ENCODE data around the gene GRP. TPM values are rescaled to one million over a fixed set of nuclear protein-coding genes. Genes with fewer than 3 reads are reported as not detected.
A peak's percentile ranks its signal among the peaks of the same experiment; 100 is the strongest.
"Not testable (repeated sequence)": the region's sequence is repeated elsewhere in the genome, so short reads cannot be mapped to it uniquely, and the experiment has no call there.

GRP gene
- total RNA-seq, 2 experiments from 2014 or later: not detected

DNA sequence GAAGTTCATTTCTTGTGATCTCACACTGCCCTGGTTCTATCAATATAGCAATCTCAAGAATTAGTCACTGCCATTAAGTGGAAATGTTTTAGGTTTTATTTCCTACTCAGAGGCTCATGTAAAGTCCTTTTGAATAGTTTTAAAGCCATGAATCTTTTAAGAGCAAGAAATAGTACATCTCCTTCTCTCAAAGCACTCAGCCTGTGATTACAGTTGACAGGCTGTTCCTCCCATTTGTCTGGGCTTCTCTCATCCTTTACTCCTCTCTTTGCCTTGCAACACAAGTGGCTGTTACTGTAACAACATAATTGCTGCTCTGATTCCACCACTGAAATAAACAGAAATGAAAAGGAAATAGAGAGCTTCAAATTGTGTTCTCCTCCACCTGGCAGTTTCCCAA, 18.4 kb downstream of the GRP start:
- Mint-ChIP-seq H3K9me3 (no peaks in the 10 kb centered on the region), H3K4me1 (no peaks in the 10 kb centered on the region)

DNA sequence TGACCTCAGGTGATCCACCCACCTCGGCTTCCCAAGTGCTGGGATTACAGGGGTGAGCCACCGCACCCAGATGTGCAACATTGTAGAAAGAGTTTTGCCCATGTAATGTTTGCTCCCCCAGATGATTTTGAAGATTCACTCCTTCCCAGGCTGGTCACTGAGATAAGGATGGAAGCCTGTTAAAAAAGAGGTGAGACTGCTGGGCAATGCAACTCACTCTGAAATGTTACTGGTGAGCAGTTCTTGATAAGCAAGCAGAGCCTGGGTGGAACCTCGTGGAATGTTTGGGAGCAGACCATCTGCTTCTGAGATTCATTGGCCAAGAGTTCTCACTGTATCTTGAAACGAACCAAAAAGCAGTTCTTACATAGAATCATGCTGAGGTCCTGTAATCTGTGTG, 19.7 kb downstream of the GRP start:
- Mint-ChIP-seq H3K4me3 (no peak overlapping the region), H3K36me3 (no peaks in the 10 kb centered on the region), H3K27ac (no peak overlapping the region), H3K9me3 (no peaks in the 10 kb centered on the region), H3K27me3 (peaks cover 15% of the 10 kb centered on the region), H3K4me1 (no peaks in the 10 kb centered on the region)
- DNase-seq: no peak
- ATAC-seq (ENCODE audit: low read depth): no peak
- POLR2A ChIA-PET: no interaction called here

More for the DNA sequence above, 18.4 kb downstream of the GRP start:
- DNase-seq (no peak), ATAC-seq (ENCODE audit: low read depth) (no peak)
- Mint-ChIP-seq H3K27ac (no peak overlapping the region), H3K27me3 (peaks cover 5% of the 10 kb centered on the region), H3K36me3 (no peaks in the 10 kb centered on the region), H3K4me3 (no peak overlapping the region)
- POLR2A ChIA-PET: no interaction called here

- peaks cover 30% of the 10 kb centered on the region for H3K27me3 Mint-ChIP-seq
- DNase-seq (no peak), ATAC-seq (ENCODE audit: low read depth) (no peak)
- POLR2A ChIA-PET: no interaction called here
- H3K4me1 Mint-ChIP-seq: no peaks in the 10 kb centered on the region
- H3K9me3 Mint-ChIP-seq: no peaks in the 10 kb centered on the region
- H3K36me3 Mint-ChIP-seq: no peaks in the 10 kb centered on the region
- no peak overlapping the region for H3K27ac Mint-ChIP-seq
- H3K4me3 Mint-ChIP-seq: no peak overlapping the region
Measured at GRCh38 chr18:59242906-59243305, 22.9 kb downstream of the GRP start.

- H3K4me3 Mint-ChIP-seq: no peak overlapping the region
- DNase-seq (no peak), ATAC-seq (ENCODE audit: low read depth) (no peak)
- H3K4me1 Mint-ChIP-seq: peaks cover 1% of the 10 kb centered on the region
- H3K27ac Mint-ChIP-seq: no peak overlapping the region
- H3K36me3 Mint-ChIP-seq: no peaks in the 10 kb centered on the region
- POLR2A ChIA-PET: no interaction called here
- H3K9me3 Mint-ChIP-seq: no peaks in the 10 kb centered on the region
- peaks cover 53% of the 10 kb centered on the region for H3K27me3 Mint-ChIP-seq
Measured at GRCh38 chr18:59246796-59247195, 26.8 kb downstream of the GRP start.

DNA sequence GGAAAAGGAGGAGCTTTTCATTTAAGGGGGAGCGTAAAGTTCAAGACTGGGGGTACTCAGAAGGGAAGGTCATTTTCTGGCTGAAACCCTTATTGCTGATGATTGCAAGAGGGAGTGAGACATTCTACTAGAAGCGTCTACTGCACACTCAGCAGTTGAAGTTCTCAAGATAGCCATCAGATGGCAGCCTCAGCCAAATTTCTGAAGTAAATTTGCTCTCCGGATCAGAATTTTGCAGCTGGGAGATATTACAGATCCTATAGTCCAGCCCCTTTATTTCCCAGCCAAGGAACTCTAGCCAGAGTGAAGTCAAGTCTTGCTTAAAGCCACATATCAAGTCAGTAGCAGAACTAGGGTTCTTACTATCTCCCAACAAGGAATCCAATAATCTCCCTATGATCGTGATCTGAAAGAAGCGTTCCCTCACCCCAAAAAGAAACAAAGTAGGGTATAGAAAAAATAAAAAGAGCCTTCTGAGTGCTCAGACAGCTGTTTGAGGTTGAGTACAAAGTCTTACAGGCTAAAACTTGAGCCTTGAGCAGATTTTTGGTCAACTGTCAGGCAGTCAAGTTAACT, 29.3 kb downstream of the GRP start:
- Mint-ChIP-seq H3K36me3 (no peaks in the 10 kb centered on the region), H3K27me3 (peaks cover 50% of the 10 kb centered on the region), H3K27ac (no peak overlapping the region), H3K9me3 (no peaks in the 10 kb centered on the region), H3K4me3 (no peak overlapping the region), H3K4me1 (peaks cover 1% of the 10 kb centered on the region)
- DNase-seq: no peak
- ATAC-seq (ENCODE audit: low read depth): no peak
- POLR2A ChIA-PET: no interaction called here

- H3K9me3 Mint-ChIP-seq; H3K27ac Mint-ChIP-seq; DNase-seq; ATAC-seq (ENCODE audit: low read depth); POLR2A ChIA-PET; H3K4me3 Mint-ChIP-seq; H3K36me3 Mint-ChIP-seq; H3K4me1 Mint-ChIP-seq: not testable (repeated sequence)
- H3K27me3 Mint-ChIP-seq: peaks cover 16% of the 10 kb centered on the region
Measured at GRCh38 chr18:59255491-59255890, 35.5 kb downstream of the GRP start.

DNA sequence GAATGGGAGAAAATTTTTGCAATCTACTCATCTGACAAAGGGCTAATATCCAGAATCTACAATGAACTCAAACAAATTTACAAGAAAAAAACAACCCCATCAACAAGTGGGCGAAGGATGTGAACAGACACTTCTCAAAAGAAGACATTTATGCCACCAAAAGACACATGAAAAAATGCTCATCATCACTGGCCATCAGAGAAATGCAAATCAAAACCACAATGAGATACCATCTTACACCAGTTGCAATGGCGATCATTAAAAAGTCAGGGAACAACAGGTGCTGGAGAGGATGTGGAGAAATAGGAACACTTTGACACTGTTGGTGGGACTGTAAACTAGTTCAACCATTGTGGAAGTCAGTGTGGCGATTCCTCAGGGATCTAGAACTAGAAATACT, 41.9 kb downstream of the GRP start:
- ATAC-seq (ENCODE audit: low read depth); H3K4me1 Mint-ChIP-seq; POLR2A ChIA-PET; H3K9me3 Mint-ChIP-seq; H3K36me3 Mint-ChIP-seq; H3K27ac Mint-ChIP-seq; DNase-seq; H3K4me3 Mint-ChIP-seq: not testable (repeated sequence)
- peaks cover 54% of the 10 kb centered on the region for H3K27me3 Mint-ChIP-seq

DNA sequence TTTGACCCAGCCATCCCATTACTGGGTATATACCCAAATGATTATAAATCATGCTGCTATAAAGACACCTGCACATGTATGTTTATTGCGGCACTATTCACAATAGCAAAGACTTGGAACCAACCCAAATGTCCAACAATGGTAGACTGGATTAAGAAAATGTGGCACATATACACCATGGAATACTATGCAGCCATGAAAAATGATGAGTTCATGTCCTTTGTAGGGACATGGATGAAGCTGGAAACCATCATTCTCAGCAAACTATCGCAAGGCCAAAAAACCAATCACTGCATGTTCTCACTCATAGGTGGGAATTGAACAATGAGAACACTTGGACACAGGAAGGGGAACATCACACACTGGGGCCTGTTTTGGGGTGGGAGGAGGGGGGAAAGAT, 42.3 kb downstream of the GRP start:
- H3K4me1 Mint-ChIP-seq; POLR2A ChIA-PET; H3K4me3 Mint-ChIP-seq; H3K36me3 Mint-ChIP-seq; ATAC-seq (ENCODE audit: low read depth); H3K27ac Mint-ChIP-seq; H3K9me3 Mint-ChIP-seq; DNase-seq: not testable (repeated sequence)
- H3K27me3 Mint-ChIP-seq: peaks cover 58% of the 10 kb centered on the region

GRCh38 chr18:59263661-59264060, 43.7 kb downstream of the GRP start:
- DNase-seq: no peak
- Mint-ChIP-seq H3K9me3 (no peaks in the 10 kb centered on the region), H3K4me3 (no peak overlapping the region), H3K4me1 (peaks cover 11% of the 10 kb centered on the region), H3K27ac (no peak overlapping the region), H3K36me3 (no peaks in the 10 kb centered on the region), H3K27me3 (peaks cover 72% of the 10 kb centered on the region)
- POLR2A ChIA-PET: no interaction called here
- ATAC-seq (ENCODE audit: low read depth): no peak

GRCh38 chr18:59264121-59264571, 44.2 kb downstream of the GRP start:
- ATAC-seq (ENCODE audit: low read depth) (no peak), DNase-seq (no peak)
- POLR2A ChIA-PET: no interaction called here
- no peaks in the 10 kb centered on the region for H3K9me3 Mint-ChIP-seq
- no peak overlapping the region for H3K27ac Mint-ChIP-seq
- no peak overlapping the region for H3K4me3 Mint-ChIP-seq
- H3K36me3 Mint-ChIP-seq: no peaks in the 10 kb centered on the region
- H3K4me1 Mint-ChIP-seq: peaks cover 11% of the 10 kb centered on the region
- H3K27me3 Mint-ChIP-seq: peaks cover 76% of the 10 kb centered on the region

GRCh38 chr18:59264651-59265245, 44.8 kb downstream of the GRP start:
- H3K27ac Mint-ChIP-seq: no peak overlapping the region
- H3K4me3 Mint-ChIP-seq: peak overlapping the region; percentile 63
- no peaks in the 10 kb centered on the region for H3K36me3 Mint-ChIP-seq
- POLR2A ChIA-PET: no interaction called here
- peaks cover 13% of the 10 kb centered on the region for H3K4me1 Mint-ChIP-seq
- H3K27me3 Mint-ChIP-seq: peaks cover 79% of the 10 kb centered on the region
- DNase-seq (no peak), ATAC-seq (ENCODE audit: low read depth) (no peak)
- no peaks in the 10 kb centered on the region for H3K9me3 Mint-ChIP-seq

- Mint-ChIP-seq H3K27ac (no peak overlapping the region), H3K4me3 (peak overlapping the region; percentile 63), H3K27me3 (peaks cover 83% of the 10 kb centered on the region), H3K9me3 (no peaks in the 10 kb centered on the region), H3K4me1 (peaks cover 15% of the 10 kb centered on the region), H3K36me3 (no peaks in the 10 kb centered on the region)
- POLR2A ChIA-PET: no interaction called here
- ATAC-seq (ENCODE audit: low read depth): peak; percentile 73
- DNase-seq: no peak
Measured at GRCh38 chr18:59265246-59265973, 45.5 kb downstream of the GRP start.

- peaks cover 83% of the 10 kb centered on the region for H3K27me3 Mint-ChIP-seq
- POLR2A ChIA-PET: no interaction called here
- H3K27ac Mint-ChIP-seq: no peak overlapping the region
- H3K4me1 Mint-ChIP-seq: peaks cover 15% of the 10 kb centered on the region
- H3K36me3 Mint-ChIP-seq: no peaks in the 10 kb centered on the region
- no peak overlapping the region for H3K4me3 Mint-ChIP-seq
- DNase-seq (no peak), ATAC-seq (ENCODE audit: low read depth) (no peak)
- H3K9me3 Mint-ChIP-seq: no peaks in the 10 kb centered on the region
Measured at GRCh38 chr18:59265974-59266369, 46.0 kb downstream of the GRP start.

- peaks cover 88% of the 10 kb centered on the region for H3K27me3 Mint-ChIP-seq
- POLR2A ChIA-PET: no interaction called here
- no peaks in the 10 kb centered on the region for H3K9me3 Mint-ChIP-seq
- no peak overlapping the region for H3K27ac Mint-ChIP-seq
- H3K4me3 Mint-ChIP-seq: no peak overlapping the region
- no peak for ATAC-seq (ENCODE audit: low read depth)
- no peaks in the 10 kb centered on the region for H3K36me3 Mint-ChIP-seq
- peaks cover 15% of the 10 kb centered on the region for H3K4me1 Mint-ChIP-seq
- no peak for DNase-seq
Measured at GRCh38 chr18:59266459-59266858, 46.5 kb downstream of the GRP start.
